Measurements from ENCODE around the gene LMNTD2. TPM values are rescaled to one million over a fixed set of nuclear protein-coding genes. Genes with fewer than 3 reads are reported as not detected.

The LMNTD2 gene
- total and polyA plus RNA-seq, 2 of the 13 experiments (the other 11 are each of a cell fraction or from before 2014, with no cell fraction given): 1.1 to 3.1 TPM

GRCh38 chr11:567629-568292, 7.2 kb upstream of the LMNTD2 start (continued):
- TF ChIP-seq ZNF142 (CRISPR knock-in tag; IDR thresholded peaks at IDR 0.05) (no peak), IRF9 (CRISPR knock-in tag; IDR thresholded peaks at IDR 0.05; ENCODE audit: borderline replicate concordance) (0 out of 2 replicates have a peak, but pooled peaks have one; percentile 16), ISL2 (CRISPR knock-in tag; IDR thresholded peaks at IDR 0.05) (0 out of 2 replicates have a peak, but pooled peaks have one; percentile 5), ZNF687 (CRISPR knock-in tag; IDR thresholded peaks at IDR 0.05) (peak; percentile 55), LCORL (IDR thresholded peaks at IDR 0.05) (no peak), LCORL (CRISPR knock-in tag; IDR thresholded peaks at IDR 0.05) (no peak), ZIK1 (CRISPR knock-in tag; IDR thresholded peaks at IDR 0.05; ENCODE audit: borderline replicate concordance, low read depth) (0 out of 2 replicates have a peak, but pooled peaks have one; percentile 2), KDM2A (CRISPR knock-in tag; IDR thresholded peaks at IDR 0.05; ENCODE audit: borderline replicate concordance, low read depth) (peak; percentile 38; the same call in 1 of the 2 replicates), KMT2A (CRISPR knock-in tag; IDR thresholded peaks at IDR 0.05) (0 out of 2 replicates have a peak, but pooled peaks have one; percentile 33), POLR2G (IDR thresholded peaks at IDR 0.05; ENCODE audit: low read depth, low read length) (0 out of 2 replicates have a peak, but pooled peaks have one; percentile 7), ZNF607 (CRISPR knock-in tag; IDR thresholded peaks at IDR 0.05; ENCODE audit: borderline replicate concordance) (peak; percentile 57; the same call in 1 of the 2 replicates), ZSCAN31 (CRISPR knock-in tag; IDR thresholded peaks at IDR 0.05; ENCODE audit: low read depth) (peak; percentile 15; the same call in 1 of the 2 replicates), ZSCAN21 (CRISPR knock-in tag; IDR thresholded peaks at IDR 0.05; ENCODE audit: borderline replicate concordance) (0 out of 2 replicates have a peak, but pooled peaks have one; percentile 38), KDM6A (CRISPR knock-in tag; IDR thresholded peaks at IDR 0.05; ENCODE audit: low read depth) (no peak)

All from HepG2 (cell line).